ELF-1 (cell line): Measurements from ENCODE around the gene STAG2.

Experiments used
- DNase-seq: peaks from one replicate; pipeline ENCODE4 v3.0.0-alpha.2; 2016; ENCODE audit warnings: low read depth, low spot score

Gene STAG2

GRCh38 chrX:123973921-123974320, 12.4 kb downstream of the STAG2 start:
- DNase-seq, result no peak

DNA sequence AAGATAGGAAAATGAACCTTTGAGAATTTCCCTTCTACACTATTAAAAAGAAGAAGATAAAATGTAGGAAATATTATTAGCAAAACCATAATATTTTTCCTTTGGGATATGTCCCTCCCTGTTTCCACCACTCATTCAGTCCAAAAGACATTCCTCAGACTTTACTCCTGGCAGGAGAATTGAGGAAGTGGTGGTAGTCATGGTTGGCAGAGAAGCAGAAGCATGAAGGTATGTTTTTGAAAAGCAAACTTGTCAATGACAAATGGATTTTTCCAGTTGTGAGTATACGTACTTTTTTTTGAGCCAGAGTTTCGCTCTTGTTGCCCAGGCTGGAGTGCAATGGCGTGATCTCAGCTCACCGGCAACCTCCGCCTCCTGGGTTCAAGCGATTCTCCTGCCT, 13.7 kb downstream of the STAG2 start:
- no peak for DNase-seq

DNA sequence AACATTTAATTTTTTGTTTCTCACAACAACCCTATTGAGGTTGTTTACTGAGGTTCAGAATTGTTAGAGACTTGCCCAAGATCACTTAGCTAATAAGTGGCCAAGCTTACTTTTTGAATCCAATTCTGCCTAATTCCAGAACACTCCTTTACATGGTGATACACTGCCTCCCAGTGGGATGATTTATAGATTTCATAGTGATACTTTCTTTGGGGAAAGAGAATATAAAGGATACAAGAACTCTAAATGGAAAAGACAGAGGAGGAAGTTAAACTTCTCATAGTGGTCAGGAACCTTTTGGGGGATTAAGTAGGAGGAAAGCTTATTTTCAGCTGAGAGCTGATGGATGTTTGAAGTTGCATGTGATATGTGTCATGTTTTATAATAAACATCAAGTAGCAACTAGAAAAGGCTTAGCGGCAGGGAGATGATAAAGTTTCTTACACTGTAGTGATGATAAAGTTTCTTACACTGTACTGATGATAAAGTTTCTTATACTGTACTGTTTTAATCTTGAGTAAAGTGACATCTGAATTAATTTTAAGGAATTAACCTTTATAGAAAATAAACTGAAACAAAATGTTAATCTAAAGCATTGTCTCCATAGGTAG, 15.3 kb downstream of the STAG2 start:
- DNase-seq, result no peak

- no peak for DNase-seq
Measured at GRCh38 chrX:123983240-123983639, 21.7 kb downstream of the STAG2 start.

GRCh38 chrX:123986377-123986776, 24.9 kb downstream of the STAG2 start:
- no peak for DNase-seq

- no peak for DNase-seq
Measured at GRCh38 chrX:123988423-123989111, 27.1 kb downstream of the STAG2 start.

GRCh38 chrX:123989235-123989634, 27.7 kb downstream of the STAG2 start:
- DNase-seq, result no peak

DNA sequence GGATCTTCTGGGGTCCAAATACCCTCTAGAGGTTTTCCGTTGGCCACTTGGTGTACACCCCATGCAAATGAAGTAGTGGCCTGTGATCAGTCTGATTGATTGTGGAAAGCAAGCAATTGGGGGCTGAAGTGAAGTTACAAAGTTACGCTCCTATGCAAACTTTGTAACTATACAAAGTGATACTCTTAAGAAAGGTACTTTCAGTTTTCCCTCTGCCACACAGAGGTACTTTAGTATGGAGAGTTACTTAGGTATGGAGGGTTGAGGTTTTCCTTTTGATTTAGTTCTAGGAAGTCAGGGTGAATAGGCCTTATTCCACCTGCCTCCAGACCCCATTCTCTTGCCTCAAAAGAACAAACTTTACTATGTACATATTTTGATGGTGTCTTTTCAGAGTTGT, 28.7 kb downstream of the STAG2 start:
- DNase-seq, result no peak

- no peak for DNase-seq
Measured at GRCh38 chrX:123990602-123991001, 29.1 kb downstream of the STAG2 start.

- no peak for DNase-seq
Measured at GRCh38 chrX:123993326-123993725, 31.8 kb downstream of the STAG2 start.

DNA sequence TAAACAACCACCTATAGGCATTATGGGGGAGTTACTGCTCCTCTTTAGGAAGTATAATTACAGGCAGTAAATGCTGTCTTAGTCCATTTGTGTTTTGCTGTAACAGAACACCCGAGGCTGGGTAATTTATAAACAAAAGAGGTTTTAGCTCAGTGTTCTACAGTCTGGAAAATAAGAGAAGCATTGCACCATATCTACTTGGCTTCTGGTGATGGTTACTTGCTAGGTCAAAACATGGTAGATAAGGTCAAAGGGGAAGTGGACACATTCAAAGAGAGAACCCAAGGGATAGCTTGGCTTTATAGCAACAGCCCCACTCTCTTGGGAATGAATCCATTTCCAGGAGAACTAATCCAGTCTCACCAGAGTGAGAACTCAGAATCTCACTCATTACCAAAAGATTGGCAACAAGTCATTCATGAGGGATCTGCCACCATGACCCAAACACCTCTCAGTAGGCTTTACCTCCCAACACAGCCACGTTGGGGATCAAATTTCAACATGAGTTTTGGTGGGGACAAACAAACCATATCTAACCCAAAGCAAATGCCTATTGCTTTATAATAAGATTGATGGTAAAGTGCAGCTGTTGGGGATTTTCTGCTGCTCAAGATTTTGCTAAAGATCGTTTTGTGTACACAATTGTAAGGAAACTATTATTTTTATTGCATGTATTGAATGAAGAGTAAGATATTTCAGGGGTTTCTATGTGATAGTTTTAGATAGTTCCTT, 32.6 kb downstream of the STAG2 start:
- no peak for DNase-seq

DNA sequence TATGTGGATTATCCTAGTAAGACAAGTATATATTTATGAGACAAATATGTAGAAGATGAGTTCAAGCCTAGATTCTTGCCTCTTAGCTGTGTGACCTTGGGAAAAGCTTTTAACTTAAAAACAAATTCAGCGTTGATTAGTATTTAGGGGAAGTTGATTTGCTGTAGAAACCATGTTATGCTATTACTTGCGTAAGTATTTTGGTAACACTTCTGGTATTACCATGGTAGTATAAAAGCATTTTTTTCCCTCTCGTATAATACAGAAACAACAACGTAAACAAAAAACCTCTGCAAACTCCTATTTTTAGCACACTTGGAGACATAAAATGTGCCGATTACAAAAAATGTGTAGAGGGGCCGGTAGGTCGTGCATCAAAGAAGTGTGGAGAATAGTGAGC, 33.2 kb downstream of the STAG2 start:
- no peak for DNase-seq

- no peak for DNase-seq
Measured at GRCh38 chrX:124001581-124001980, 40.1 kb downstream of the STAG2 start.

DNA sequence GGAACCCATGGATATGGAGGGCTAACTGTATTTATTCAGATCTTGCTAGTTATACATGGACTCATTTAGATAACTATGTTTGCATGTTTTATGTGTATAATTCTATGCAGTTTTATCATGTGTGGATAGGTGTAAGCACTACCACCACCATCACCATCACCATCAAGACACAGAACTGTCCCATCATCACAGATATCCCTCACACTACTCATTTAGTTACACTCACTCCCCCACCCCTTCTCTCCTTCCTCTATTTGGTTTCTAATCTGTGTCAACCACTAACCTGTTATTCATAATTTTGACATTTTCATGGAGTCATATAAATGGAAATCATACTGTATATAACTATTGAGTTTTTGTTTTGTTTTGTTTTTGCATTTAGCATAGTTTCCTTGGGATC, 43.7 kb downstream of the STAG2 start:
- no peak for DNase-seq

DNA sequence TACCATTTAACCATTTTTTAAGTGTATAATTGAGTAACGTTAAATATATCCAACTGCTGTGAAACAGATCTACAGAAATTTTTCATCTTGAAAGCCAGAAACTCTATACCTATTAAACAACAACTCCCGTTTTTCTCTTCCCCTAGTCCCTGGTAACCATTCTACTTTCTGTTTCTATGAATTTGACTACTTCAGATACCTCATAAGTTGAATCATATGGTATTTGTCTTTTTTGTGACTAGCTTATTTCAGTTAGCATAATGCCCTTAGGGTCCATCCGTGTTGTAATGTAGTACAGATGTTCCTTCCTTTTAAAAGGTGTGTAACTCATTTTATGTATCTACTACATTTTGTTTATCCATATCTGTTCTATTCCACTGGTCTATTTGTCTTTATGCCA, 48.7 kb downstream of the STAG2 start:
- no peak for DNase-seq

GRCh38 chrX:124010566-124010965, 49.1 kb downstream of the STAG2 start:
- DNase-seq, result no peak

DNA sequence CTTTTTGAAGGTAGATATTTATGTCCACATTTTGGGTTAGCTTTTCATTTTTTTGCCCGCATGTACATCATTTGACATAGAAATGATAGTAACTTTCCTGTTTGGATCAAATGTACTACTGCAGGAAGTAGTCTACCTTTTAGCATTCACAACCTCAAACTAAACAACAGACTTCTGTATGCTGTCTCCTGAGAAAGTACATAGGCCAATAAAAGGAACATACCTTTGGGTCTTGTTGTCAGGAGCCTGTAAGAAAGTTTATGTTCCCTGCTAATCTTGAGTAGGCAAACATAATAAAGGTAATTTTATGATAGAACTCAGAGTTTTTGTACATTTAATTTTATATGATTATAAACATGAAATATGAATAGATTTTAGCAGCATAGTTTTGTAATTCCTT, 54.2 kb downstream of the STAG2 start:
- DNase-seq, result no peak

DNA sequence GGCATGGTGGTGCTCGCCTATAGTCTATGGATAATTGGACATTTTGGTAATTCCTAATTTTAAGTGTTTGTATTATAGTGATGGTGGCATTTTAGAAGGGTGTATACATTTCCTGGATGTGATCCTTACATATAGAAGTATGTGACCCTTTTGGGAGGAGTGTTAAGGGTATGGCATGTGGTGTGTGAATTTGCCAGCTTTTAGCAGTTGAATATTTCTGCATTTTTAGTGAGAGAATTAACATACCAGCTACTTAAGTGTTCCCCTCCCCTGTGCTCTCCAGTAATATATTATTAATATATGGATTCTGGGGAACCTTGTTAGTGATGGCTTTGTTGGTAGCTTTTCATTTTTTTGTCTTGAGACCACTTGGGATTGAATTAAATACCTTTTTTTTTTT, 55.3 kb downstream of the STAG2 start:
- DNase-seq, result no peak

DNA sequence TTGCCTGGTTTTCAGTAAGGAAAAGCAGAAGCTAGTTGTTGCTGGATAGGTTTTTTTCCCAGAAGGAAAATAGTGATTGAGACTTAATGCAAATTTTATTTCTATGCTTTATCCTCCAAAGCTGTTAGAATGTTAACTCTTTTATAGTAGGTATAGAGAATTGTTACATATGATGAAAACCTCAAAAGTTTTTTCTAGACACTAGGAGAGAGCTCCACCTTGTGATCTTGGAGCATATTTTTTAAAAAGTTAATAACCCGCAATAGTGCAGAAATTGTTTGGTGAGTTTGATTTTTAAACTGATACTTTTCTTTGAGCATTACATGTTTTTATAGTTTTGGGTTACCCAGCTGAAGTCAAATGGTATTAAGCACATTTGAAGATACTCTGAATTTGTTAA, 56.5 kb downstream of the STAG2 start:
- no peak for DNase-seq

- no peak for DNase-seq
Measured at GRCh38 chrX:124023838-124024238, 62.3 kb downstream of the STAG2 start.

- no peak for DNase-seq
Measured at GRCh38 chrX:124026529-124026928, 65.0 kb downstream of the STAG2 start.

- DNase-seq, result no peak
Measured at GRCh38 chrX:124028182-124028581, 66.7 kb downstream of the STAG2 start.

GRCh38 chrX:124030520-124030919, 69.0 kb downstream of the STAG2 start:
- no peak for DNase-seq
